HG03571 (cell line): ENCODE measurements around the gene NFATC2.

Experiments
- ATAC-seq: cut with Tn5 transposase; IDR thresholded peaks from one replicate; pipeline ENCODE4 v1.9.1; 2021; ENCODE audit not compliant: unreplicated experiment

NFATC2 gene

DNA sequence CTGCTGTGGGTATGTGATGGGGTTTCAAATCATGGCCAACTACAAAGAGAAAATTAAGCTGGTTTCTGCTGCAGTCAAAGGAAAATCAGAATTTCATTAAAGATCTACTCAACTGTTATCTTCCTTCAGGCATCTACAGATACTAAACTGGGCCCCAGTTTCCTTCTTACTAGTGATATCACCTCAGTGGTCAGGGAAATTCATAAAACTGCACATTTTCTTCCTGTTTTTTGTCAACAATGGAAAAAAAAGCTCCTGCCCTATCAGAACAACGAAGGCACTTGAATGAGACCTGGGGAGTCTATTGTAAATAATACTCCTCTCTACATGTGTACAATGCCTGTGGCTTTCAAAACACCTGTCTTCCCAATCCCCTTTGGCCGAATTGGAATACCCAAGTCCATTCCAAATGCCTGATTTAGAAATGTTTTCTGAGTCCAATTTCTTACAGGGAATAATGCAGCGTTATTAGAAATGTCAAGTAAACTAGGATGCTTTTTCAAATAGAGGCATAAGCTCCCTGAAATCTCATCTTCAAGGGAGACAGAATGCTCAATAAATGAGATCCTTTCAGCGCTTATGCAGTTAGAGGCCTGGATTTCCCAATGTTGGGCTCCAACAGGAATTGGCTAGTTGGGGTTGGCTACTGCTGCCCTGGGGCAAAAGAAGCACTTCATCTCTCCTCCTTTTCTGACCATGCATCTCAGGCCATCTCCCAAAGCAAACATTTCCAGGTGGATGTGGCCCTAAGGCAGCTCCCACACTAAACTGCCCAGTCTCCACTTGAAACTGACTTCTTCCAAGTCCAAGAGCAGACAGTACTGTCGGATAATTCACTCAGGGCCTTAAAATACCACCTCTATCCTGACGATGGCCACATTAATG is 143.3 kb downstream of the NFATC2 start:
- no peak for ATAC-seq

GRCh38 chr20:51398552-51398951 is 144.0 kb downstream of the NFATC2 start:
- no peak for ATAC-seq

GRCh38 chr20:51398083-51398482 is 144.4 kb downstream of the NFATC2 start:
- ATAC-seq, result no peak

DNA sequence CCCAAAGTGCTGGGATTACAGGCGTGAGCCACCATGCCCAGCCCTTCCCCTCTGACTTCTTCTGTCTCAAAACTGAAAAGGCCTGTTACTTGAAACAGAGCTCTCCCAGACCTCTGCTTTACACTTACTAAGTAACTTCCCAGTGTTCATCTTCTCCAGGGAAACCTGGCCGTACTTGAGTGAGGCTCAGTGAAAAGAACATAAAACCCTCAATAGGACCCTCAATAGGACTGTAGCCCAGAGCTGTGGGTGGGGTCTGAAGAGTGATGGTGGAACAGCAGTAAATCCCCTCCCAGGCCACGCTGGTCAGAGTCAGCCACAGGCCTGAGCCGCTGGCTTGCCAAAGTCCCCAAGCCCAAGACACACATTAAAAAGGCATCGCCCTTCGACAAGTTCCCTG is 145.4 kb downstream of the NFATC2 start:
- no peak for ATAC-seq

- ATAC-seq, result no peak
Measured at GRCh38 chr20:51396365-51396909, 146.1 kb downstream of the NFATC2 start.

GRCh38 chr20:51394706-51395105 is 147.8 kb downstream of the NFATC2 start:
- no peak for ATAC-seq

DNA sequence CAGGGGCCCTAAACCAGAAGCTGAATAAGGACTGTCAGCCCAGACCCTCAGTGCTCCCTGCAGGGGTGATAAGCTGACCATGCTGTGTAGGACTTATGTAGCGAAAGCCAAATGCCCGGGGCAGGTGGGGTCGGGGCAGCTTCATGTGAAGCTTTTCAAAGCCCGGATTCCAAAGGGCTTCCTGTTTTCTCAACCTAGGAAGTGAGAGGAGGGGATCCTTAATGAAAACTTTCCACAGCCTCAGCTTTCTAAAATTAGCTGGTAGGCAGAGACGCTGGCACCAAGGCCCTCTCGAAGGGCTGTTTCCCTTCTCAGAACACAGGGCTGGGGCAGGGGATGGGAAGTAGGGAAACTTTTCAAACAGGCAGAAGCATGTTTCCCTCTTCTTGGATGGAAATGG is 148.9 kb downstream of the NFATC2 start:
- no peak for ATAC-seq

DNA sequence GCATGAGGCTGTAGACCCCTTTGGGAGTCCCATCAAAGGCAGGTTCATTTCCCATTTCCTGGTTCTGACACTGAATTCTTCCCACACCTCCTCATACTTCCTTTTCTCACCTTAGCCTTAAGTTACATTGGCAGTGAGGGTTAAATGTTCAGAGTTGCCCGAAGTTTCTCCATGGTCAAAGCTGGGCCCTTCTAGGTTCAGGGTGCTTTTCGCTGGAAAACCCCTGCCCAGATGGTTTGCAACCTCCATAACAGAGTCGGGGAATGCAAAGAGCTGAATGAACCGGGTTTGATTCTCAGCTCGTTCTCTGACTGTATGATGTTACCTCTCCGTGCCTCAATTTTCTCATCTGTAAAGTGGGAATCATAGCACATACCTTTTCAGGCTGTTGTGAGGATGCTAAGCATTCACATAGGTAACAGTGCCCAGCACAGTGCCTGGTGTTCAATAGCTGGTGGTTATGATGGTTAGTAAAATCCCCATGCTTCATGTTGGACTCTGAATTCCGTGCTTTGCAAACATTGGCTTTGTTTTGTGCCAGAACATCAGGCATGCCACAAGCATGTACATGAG is 149.8 kb downstream of the NFATC2 start:
- no peak for ATAC-seq

DNA sequence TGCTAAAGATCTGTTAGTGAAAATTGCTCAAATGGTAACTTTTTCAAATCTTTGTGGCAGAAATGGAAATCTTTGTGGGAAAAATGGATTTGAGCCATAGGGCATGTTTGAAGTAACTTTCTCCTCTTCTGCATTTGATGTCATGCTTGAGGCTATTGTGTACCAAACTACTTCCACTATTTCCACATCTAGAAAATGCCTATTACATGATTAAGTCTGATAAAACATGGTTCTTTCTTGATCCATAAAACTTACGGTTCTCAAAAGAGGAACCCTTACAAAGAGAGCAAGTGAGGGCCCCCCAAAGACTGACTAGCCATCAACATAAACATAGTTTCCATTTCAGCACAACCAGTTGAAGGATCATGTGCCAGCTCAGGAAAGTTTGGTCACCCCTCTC is 150.6 kb downstream of the NFATC2 start:
- no peak for ATAC-seq

DNA sequence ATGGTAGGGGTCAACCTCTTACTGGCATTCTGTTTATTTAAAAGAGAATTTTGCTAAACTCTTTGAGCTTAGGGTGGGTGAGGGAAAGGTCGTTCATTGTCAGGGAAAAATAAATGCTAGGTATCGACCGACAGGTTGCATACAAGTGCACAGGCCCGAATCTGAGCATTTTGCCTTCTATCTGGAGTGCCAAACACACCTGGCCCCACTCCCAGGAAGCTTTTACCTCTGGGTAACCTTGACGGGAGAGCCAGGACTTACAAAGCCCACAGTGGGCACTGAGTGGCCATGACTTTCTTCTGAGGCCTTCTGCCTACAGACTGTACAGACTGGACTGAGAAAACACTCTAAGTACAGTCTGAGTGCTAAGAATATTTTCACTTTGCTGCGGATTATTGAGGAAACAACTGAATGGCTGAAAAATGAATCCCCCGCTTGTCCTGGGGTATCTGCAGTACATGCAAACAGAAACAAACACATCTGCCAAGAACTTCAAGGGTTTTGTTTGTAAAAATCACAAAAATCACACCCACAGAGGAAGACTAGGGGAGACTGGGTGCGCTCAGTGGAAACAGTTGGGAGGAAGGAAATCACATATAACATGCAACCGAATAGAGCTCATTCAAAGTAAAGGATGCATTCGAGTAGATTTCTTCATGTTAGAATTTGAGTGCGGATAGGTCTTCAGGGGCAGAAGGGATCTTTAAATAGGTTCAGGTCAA is 152.8 kb downstream of the NFATC2 start:
- ATAC-seq, result no peak

- ATAC-seq, result no peak
Measured at GRCh38 chr20:51388756-51389542, 153.6 kb downstream of the NFATC2 start.

GRCh38 chr20:51388227-51388626 is 154.3 kb downstream of the NFATC2 start:
- no peak for ATAC-seq

DNA sequence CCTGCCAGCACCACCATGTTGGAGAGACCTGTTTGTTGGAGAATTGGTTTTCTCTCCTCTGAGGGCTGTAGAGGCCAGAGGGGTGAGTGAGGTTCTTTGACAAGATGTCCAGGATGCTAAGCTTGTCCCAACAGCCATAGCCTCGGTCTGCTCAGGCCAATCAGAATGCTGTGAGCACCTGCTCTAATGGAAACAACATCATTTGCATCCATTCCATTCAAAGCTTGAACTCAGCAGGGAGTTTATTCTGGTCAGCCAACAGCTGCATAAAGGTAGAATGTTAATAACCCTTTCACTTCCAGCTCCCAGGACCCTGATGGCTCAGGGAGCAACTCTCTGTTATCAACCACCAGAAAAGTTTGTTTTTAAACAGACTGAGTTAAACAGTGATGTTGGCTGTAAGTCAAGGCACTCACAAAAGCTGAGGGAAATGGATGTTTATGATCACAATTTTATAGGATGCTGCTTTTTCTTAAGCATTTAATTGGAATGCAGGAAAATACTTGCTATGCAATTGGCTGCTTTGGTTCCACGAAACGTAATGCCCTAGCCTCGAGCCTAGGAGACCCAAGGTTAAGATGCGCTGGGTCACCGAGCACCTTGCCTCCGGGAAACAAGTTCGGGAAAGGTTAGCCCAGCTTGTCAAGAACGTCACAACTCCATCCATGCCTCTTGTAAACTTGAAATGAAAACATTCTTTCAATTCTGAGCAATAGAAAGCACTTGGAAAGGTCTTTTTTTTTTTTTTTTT is 155.2 kb downstream of the NFATC2 start:
- no peak for ATAC-seq

DNA sequence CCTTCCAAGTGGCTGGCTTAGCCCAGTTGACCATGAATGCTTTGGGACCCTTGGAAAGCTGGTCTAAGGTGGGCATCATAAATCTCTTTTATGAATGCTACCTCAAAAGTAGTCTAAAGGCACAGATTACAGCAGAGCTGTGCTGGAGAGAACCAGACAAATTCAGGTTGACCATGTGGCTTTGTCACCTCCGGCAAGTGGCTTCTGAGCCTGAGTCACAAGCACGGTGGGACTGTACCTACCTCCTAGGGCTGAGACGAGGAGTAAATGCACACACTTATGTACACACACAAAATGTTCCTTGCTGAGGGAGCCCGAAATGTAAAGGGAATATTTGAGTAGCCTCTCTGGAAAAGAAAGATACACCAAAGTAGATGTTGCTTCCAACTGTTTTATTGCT is 155.9 kb downstream of the NFATC2 start:
- ATAC-seq, result no peak

GRCh38 chr20:51385646-51386530 is 156.6 kb downstream of the NFATC2 start:
- no peak for ATAC-seq

DNA sequence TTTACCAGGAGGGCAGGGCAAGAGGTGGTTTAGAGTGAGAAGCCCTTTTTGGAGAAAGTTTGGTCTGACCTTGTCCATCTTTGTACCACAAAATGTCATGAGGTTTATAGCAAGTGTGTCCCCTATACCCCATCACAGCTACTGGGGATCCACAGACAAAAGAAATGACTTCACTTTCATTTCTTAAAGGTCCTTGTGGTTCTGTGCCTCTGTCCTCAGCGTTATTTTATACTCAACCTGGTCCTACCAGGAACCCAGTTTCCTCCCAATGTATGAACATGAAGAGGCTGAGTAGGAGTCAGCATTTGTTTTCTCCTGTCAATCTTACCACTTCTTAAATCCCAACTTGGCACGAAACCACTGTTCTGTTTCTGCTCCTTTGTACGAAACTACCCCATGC is 157.6 kb downstream of the NFATC2 start:
- no peak for ATAC-seq

GRCh38 chr20:51383891-51384510 is 158.5 kb downstream of the NFATC2 start:
- no peak for ATAC-seq

GRCh38 chr20:51382986-51383821 is 159.3 kb downstream of the NFATC2 start:
- no peak for ATAC-seq
